ENCODE data around the gene KCNIP4.

Gene KCNIP4

GRCh38 chr4:21680326-21680898 lies 268.2 kb downstream of the KCNIP4 start:
- DNase-seq = no peak

- no peak for DNase-seq
Measured at GRCh38 chr4:21678711-21679110, 269.9 kb downstream of the KCNIP4 start.

- DNase-seq = no peak
Measured at GRCh38 chr4:21677173-21677572, 271.4 kb downstream of the KCNIP4 start.

GRCh38 chr4:21664355-21664754 lies 284.2 kb downstream of the KCNIP4 start:
- no peak for DNase-seq

GRCh38 chr4:21656832-21657231 lies 291.7 kb downstream of the KCNIP4 start:
- no peak for DNase-seq

- no peak for DNase-seq
Measured at GRCh38 chr4:21655031-21655430, 293.5 kb downstream of the KCNIP4 start.

- DNase-seq = no peak
Measured at GRCh38 chr4:21652508-21653231, 295.9 kb downstream of the KCNIP4 start.

- no peak for DNase-seq
Measured at GRCh38 chr4:21649391-21650090, 299.0 kb downstream of the KCNIP4 start.

- DNase-seq = no peak
Measured at GRCh38 chr4:21645776-21646175, 302.8 kb downstream of the KCNIP4 start.

GRCh38 chr4:21641696-21642095 lies 306.9 kb downstream of the KCNIP4 start:
- DNase-seq = no peak

GRCh38 chr4:21638171-21638725 lies 310.3 kb downstream of the KCNIP4 start:
- no peak for DNase-seq

GRCh38 chr4:21628916-21629610 lies 319.5 kb downstream of the KCNIP4 start:
- DNase-seq = no peak

GRCh38 chr4:21628116-21628670 lies 320.4 kb downstream of the KCNIP4 start:
- DNase-seq = no peak

GRCh38 chr4:21625447-21625846 lies 323.1 kb downstream of the KCNIP4 start:
- DNase-seq = no peak

- DNase-seq = no peak
Measured at GRCh38 chr4:21605006-21605405, 343.6 kb downstream of the KCNIP4 start.

GRCh38 chr4:21596521-21596920 lies 352.1 kb downstream of the KCNIP4 start:
- DNase-seq = no peak

- no peak for DNase-seq
Measured at GRCh38 chr4:21593671-21594001, 354.9 kb downstream of the KCNIP4 start.

- DNase-seq = no peak
Measured at GRCh38 chr4:21592970-21593670, 355.5 kb downstream of the KCNIP4 start.

GRCh38 chr4:21577056-21577455 lies 371.5 kb downstream of the KCNIP4 start:
- DNase-seq = no peak

GRCh38 chr4:21571100-21571499 lies 377.5 kb downstream of the KCNIP4 start:
- DNase-seq = no peak

GRCh38 chr4:21569638-21570037 lies 378.9 kb downstream of the KCNIP4 start:
- DNase-seq = no peak

GRCh38 chr4:21555083-21555482 lies 393.5 kb downstream of the KCNIP4 start:
- DNase-seq = no peak
